HL-60 (cell line): ENCODE data around the gene SKI.

ENCODE experiments used
- DNase-seq, 2 experiments: peaks; one replicate each; pipeline ENCODE4 v3.0.0-alpha.2; 2010 to 2020; ENCODE audit warnings: low read depth in 1 of 2, low spot score in 1 of 2
- H3K27ac ChIP-seq: fragments of 250-450 bp; sonication (Bioruptor Pico); replicated peaks from 2 replicates; pipeline ENCODE4 v1.5.1; 2020; ENCODE audit warnings: mild to moderate bottlenecking, moderate library complexity
- H3K27me3 ChIP-seq: fragments of 250-450 bp; sonication (Bioruptor Pico); 2 replicates; pipeline ENCODE4 v1.5.1; 2021; ENCODE audit warnings: mild to moderate bottlenecking, moderate library complexity; ENCODE audit not compliant: insufficient read depth, poor library complexity, severe bottlenecking
- H3K4me3 ChIP-seq: replicated peaks from 2 replicates; pipeline ENCODE4 v1.5.1; 2011; ENCODE audit warnings: mild to moderate bottlenecking, control low read depth, low read length; ENCODE audit not compliant: insufficient read depth
- GABPA ChIP-seq: IDR thresholded peaks from 2 replicates; pipeline ENCODE4 v1.6.1; 2012; ENCODE audit warnings: low read depth
- POLR2AphosphoS5 ChIP-seq: IDR thresholded peaks from 2 replicates; pipeline ENCODE4 v1.6.1; 2012; ENCODE audit warnings: low read depth
- SPI1 ChIP-seq: IDR thresholded peaks from 2 replicates; pipeline ENCODE4 v1.6.1; 2012; ENCODE audit warnings: low read depth, mild to moderate bottlenecking, borderline replicate concordance
- TF ChIP-seq, protein P1 (sequence below): IDR thresholded peaks from one replicate; pipeline ENCODE4 v1.5.1; 2011; ENCODE audit warnings: low read length, control low read depth, inconsistent platforms; ENCODE audit not compliant: insufficient read depth
- TF ChIP-seq, protein P2 (sequence below): IDR thresholded peaks from 2 replicates; pipeline ENCODE4 v1.6.1; 2012; ENCODE audit warnings: low read depth; ENCODE audit not compliant: insufficient replicate concordance

Gene SKI

DNA sequence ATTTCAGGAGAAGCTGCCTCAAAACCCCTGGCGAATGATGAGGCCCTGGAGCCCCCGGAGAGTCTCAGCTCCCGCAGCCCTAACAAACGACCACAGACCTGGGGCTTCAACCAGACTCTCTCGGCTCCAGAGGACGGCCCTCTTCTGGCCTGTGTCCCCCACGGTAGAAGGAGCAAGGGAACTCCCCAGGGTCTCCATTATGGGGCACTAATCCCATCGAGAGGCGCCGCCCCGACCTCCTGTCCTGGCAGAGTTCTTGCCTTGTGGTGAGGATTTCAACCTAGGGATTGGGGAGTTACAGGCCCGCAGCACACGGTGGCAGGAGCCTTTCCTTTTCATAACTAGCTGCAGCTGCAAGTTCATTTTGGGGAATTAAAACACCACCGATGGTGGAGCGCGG lies 39.8 kb upstream of the SKI start:
- no peak overlapping the region for H3K27ac ChIP-seq
- no peak for TF ChIP-seq SPI1
- TF ChIP-seq POLR2AphosphoS5: no peak
- TF ChIP-seq, protein P1, sequence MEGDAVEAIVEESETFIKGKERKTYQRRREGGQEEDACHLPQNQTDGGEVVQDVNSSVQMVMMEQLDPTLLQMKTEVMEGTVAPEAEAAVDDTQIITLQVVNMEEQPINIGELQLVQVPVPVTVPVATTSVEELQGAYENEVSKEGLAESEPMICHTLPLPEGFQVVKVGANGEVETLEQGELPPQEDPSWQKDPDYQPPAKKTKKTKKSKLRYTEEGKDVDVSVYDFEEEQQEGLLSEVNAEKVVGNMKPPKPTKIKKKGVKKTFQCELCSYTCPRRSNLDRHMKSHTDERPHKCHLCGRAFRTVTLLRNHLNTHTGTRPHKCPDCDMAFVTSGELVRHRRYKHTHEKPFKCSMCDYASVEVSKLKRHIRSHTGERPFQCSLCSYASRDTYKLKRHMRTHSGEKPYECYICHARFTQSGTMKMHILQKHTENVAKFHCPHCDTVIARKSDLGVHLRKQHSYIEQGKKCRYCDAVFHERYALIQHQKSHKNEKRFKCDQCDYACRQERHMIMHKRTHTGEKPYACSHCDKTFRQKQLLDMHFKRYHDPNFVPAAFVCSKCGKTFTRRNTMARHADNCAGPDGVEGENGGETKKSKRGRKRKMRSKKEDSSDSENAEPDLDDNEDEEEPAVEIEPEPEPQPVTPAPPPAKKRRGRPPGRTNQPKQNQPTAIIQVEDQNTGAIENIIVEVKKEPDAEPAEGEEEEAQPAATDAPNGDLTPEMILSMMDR: no peak
- no peak for TF ChIP-seq GABPA
- TF ChIP-seq, protein P2, sequence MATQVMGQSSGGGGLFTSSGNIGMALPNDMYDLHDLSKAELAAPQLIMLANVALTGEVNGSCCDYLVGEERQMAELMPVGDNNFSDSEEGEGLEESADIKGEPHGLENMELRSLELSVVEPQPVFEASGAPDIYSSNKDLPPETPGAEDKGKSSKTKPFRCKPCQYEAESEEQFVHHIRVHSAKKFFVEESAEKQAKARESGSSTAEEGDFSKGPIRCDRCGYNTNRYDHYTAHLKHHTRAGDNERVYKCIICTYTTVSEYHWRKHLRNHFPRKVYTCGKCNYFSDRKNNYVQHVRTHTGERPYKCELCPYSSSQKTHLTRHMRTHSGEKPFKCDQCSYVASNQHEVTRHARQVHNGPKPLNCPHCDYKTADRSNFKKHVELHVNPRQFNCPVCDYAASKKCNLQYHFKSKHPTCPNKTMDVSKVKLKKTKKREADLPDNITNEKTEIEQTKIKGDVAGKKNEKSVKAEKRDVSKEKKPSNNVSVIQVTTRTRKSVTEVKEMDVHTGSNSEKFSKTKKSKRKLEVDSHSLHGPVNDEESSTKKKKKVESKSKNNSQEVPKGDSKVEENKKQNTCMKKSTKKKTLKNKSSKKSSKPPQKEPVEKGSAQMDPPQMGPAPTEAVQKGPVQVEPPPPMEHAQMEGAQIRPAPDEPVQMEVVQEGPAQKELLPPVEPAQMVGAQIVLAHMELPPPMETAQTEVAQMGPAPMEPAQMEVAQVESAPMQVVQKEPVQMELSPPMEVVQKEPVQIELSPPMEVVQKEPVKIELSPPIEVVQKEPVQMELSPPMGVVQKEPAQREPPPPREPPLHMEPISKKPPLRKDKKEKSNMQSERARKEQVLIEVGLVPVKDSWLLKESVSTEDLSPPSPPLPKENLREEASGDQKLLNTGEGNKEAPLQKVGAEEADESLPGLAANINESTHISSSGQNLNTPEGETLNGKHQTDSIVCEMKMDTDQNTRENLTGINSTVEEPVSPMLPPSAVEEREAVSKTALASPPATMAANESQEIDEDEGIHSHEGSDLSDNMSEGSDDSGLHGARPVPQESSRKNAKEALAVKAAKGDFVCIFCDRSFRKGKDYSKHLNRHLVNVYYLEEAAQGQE: no peak
- no peaks in the 10 kb centered on the region for H3K27me3 ChIP-seq

DNA sequence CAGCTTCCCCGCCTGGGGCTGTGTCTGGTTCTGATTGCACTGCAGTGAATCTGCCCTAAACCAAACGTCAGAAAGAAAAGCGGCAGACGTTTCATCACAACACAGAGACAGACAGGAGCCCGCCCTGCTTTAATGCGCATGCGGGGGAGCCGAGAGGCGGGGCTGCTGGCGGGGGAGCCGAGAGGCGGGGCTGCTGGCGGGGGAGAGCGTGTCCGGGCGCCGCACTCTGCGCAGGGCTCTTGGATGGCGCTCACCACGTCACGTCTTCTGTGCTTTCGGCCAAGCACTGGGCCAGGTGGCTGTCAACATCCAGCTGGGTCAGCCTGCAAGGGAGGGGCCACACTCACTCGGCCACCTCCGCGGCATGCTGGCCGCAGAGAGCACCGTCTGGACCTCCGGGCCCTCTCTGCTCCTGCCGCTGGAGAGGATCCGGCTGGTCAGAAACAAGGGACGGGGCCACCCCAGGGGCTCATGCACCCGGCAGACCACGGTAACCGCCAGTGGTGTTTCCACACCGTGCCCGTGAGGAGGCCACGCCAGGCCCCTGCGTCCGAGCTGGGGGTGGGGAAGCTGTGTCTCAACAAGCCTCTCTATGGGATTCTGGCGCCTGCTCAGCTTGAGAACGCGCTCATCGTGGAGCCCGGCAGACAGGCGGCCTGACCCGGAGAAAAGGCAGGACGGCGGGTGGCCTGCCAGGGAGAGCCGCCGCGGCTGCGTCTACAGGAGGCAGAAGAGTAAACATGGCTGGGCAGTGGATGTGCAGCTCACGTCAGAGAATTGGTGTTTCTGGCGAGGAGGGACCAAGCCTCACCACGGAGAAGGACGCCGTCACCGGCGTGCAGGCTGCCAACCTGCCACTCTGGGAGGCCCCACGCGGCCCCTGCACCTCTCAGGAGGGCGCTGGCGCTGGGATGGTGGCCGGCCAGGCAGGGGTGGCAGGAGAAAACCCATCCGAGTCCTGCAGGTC lies 38.4 kb upstream of the SKI start:
- peak overlapping the region; percentile 54 for H3K4me3 ChIP-seq
- H3K27me3 ChIP-seq: no peaks in the 10 kb centered on the region
- H3K27ac ChIP-seq: peak overlapping the region; percentile 90
- TF ChIP-seq, protein P1: no peak
- peak; percentile 63 for TF ChIP-seq POLR2AphosphoS5
- peak; percentile 90 to 97 for DNase-seq

More for the DNA sequence above, 39.8 kb upstream of the SKI start:
- no peak for DNase-seq
- no peak overlapping the region for H3K4me3 ChIP-seq

- Histone ChIP-seq H3K27ac (peak overlapping the region; percentile 90), H3K27me3 (no peaks in the 10 kb centered on the region), H3K4me3 (peak overlapping the region; percentile 54)
- no peak for DNase-seq
- TF ChIP-seq POLR2AphosphoS5: no peak
- TF ChIP-seq, protein P2: no peak
- no peak for TF ChIP-seq GABPA
- no peak for TF ChIP-seq SPI1
- TF ChIP-seq, protein P1: no peak
Observed at GRCh38 chr1:2190491-2190976, 37.6 kb upstream of the SKI start.
